Activated T-cell treated with anti-CD3 and anti-CD28 coated beads, Interleukin-2, amount 50 U/mL, for 1 hour (primary cell): ENCODE measurements around the gene NEAT1.
A peak's percentile ranks its signal among the peaks of the same experiment; 100 is the strongest.
"Not testable (repeated sequence)": the region's sequence is repeated elsewhere in the genome, so short reads cannot be mapped to it uniquely, and the experiment has no call there.

ENCODE experiments used
- DNase-seq: peaks from one replicate; pipeline ENCODE4 v3.0.0-alpha.2; 2020

The NEAT1 gene

GRCh38 chr11:65411681-65412070 is 10.9 kb upstream of the NEAT1 start:
- no peak for DNase-seq

- DNase-seq, result no peak
Measured at GRCh38 chr11:65412271-65413076, 10.1 kb upstream of the NEAT1 start.

GRCh38 chr11:65413077-65413664 is 9.4 kb upstream of the NEAT1 start:
- not testable (repeated sequence) for DNase-seq

GRCh38 chr11:65414776-65415498 is 7.7 kb upstream of the NEAT1 start:
- no peak for DNase-seq

- no peak for DNase-seq
Measured at GRCh38 chr11:65415499-65416340, 6.9 kb upstream of the NEAT1 start.

- peak; percentile 96 for DNase-seq
Measured at GRCh38 chr11:65416341-65416824, 6.2 kb upstream of the NEAT1 start.

- peak; percentile 53 for DNase-seq
Measured at GRCh38 chr11:65416841-65417701, 5.5 kb upstream of the NEAT1 start.

GRCh38 chr11:65417702-65418430 is 4.7 kb upstream of the NEAT1 start:
- peak; percentile 59 for DNase-seq

- no peak for DNase-seq
Measured at GRCh38 chr11:65418431-65418680, 4.2 kb upstream of the NEAT1 start.

- peak; percentile 70 for DNase-seq
Measured at GRCh38 chr11:65418681-65419459, 3.7 kb upstream of the NEAT1 start.

- DNase-seq, result no peak
Measured at GRCh38 chr11:65419460-65419771, 3.2 kb upstream of the NEAT1 start.

- DNase-seq, result peak; percentile 66
Measured at GRCh38 chr11:65419772-65420481, 2.7 kb upstream of the NEAT1 start.

- no peak for DNase-seq
Measured at GRCh38 chr11:65420506-65420905, 2.1 kb upstream of the NEAT1 start.

- DNase-seq, result peak; percentile 83
Measured at GRCh38 chr11:65420979-65421793, 1.4 kb upstream of the NEAT1 start.

- DNase-seq, result peak; percentile 96
Measured at GRCh38 chr11:65421794-65422632, 585 bp upstream of the NEAT1 start.

GRCh38 chr11:65423516-65424204 is 1.1 kb downstream of the NEAT1 start:
- DNase-seq, result peak; percentile 59
